H9 (cell line): Measurements from ENCODE around the gene RAP1GAP2. TPM values are rescaled to one million over a fixed set of nuclear protein-coding genes. Genes with fewer than 3 reads are reported as not detected.
A peak's percentile ranks its signal among the peaks of the same experiment; 100 is the strongest.

Experiments used
- DNase-seq: peaks from one replicate; pipeline ENCODE4 v3.0.0-alpha.2; 2017
- H2AFZ ChIP-seq: one replicate; pipeline ENCODE4 v1.6.1; 2013; ENCODE audit warnings: mild to moderate bottlenecking, low read length, control low read depth, moderate library complexity
- H2AK5ac ChIP-seq: 2 replicates; pipeline ENCODE4 v1.6.1; 2013; ENCODE audit warnings: low read length, control low read depth, mixed read lengths; ENCODE audit not compliant: insufficient read length
- H2BK120ac ChIP-seq: one replicate; pipeline ENCODE4 v1.6.1; 2013; ENCODE audit warnings: low read depth, mild to moderate bottlenecking, low read length, control low read depth, inconsistent platforms; ENCODE audit not compliant: poor library complexity, severe bottlenecking
- H2BK12ac ChIP-seq: 2 replicates; pipeline ENCODE4 v1.6.1; 2013; ENCODE audit warnings: low read length, control low read depth, mixed read lengths, low read depth; ENCODE audit not compliant: insufficient read length
- H2BK15ac ChIP-seq: 2 replicates; pipeline ENCODE4 v1.6.1; 2013; ENCODE audit warnings: low read depth, low read length, control low read depth
- H2BK20ac ChIP-seq: one replicate; pipeline ENCODE4 v1.6.1; 2013; ENCODE audit warnings: low read depth, mild to moderate bottlenecking, low read length, control low read depth, inconsistent platforms; ENCODE audit not compliant: poor library complexity, severe bottlenecking
- H2BK5ac ChIP-seq: 2 replicates; pipeline ENCODE4 v1.6.1; 2013; ENCODE audit warnings: low read length, control low read depth, mixed read lengths; ENCODE audit not compliant: insufficient read length
- H3K14ac ChIP-seq: 2 replicates; pipeline ENCODE4 v1.6.1; 2013; ENCODE audit warnings: low read length, control low read depth; ENCODE audit not compliant: insufficient read depth
- H3K18ac ChIP-seq: 2 replicates; pipeline ENCODE4 v1.6.1; 2013; ENCODE audit warnings: low read depth, mild to moderate bottlenecking, mixed read lengths, low read length, control low read depth; ENCODE audit not compliant: insufficient read length
- H3K23ac ChIP-seq: 2 replicates; pipeline ENCODE4 v1.6.1; 2013; ENCODE audit warnings: low read length, control low read depth, mixed read lengths, low read depth; ENCODE audit not compliant: insufficient read length
- H3K23me2 ChIP-seq: 2 replicates; pipeline ENCODE4 v1.6.1; 2013; ENCODE audit warnings: low read depth, mild to moderate bottlenecking, mixed read lengths, low read length, control low read depth; ENCODE audit not compliant: insufficient read length, poor library complexity, severe bottlenecking
- H3K27ac ChIP-seq: 2 replicates; pipeline ENCODE4 v1.5.1; 2013; ENCODE audit warnings: low read length, control low read depth, mixed read lengths, low read depth; ENCODE audit not compliant: insufficient read length
- H3K27me3 ChIP-seq: 2 replicates; pipeline ENCODE4 v1.6.1; 2013; ENCODE audit warnings: low read length, control low read depth, inconsistent platforms; ENCODE audit not compliant: insufficient read depth
- H3K4ac ChIP-seq: 2 replicates; pipeline ENCODE4 v1.6.1; 2013; ENCODE audit warnings: low read depth, mild to moderate bottlenecking, control low read depth, inconsistent platforms, low read length, moderate library complexity
- H3K4me1 ChIP-seq: 2 replicates; pipeline ENCODE4 v1.6.1; 2013; ENCODE audit warnings: low read length, control low read depth, inconsistent platforms; ENCODE audit not compliant: insufficient read depth
- H3K4me2 ChIP-seq: 2 replicates; pipeline ENCODE4 v1.6.1; 2013; ENCODE audit warnings: low read length, control low read depth, mixed read lengths; ENCODE audit not compliant: insufficient read length, insufficient read depth
- H3K56ac ChIP-seq: 2 replicates; pipeline ENCODE4 v1.6.1; 2013; ENCODE audit warnings: low read depth, mild to moderate bottlenecking, mixed read lengths, low read length, control low read depth; ENCODE audit not compliant: insufficient read length
- H3K79me1 ChIP-seq: 2 replicates; pipeline ENCODE4 v1.6.1; 2013; ENCODE audit warnings: low read depth, mild to moderate bottlenecking, moderate library complexity, low read length, control low read depth, inconsistent platforms; ENCODE audit not compliant: insufficient read depth, poor library complexity, severe bottlenecking
- H3K79me2 ChIP-seq: 2 replicates; pipeline ENCODE4 v1.6.1; 2013; ENCODE audit warnings: low read length, control low read depth, inconsistent platforms; ENCODE audit not compliant: insufficient read depth
- H3K9ac ChIP-seq: 2 replicates; pipeline ENCODE4 v1.6.1; 2013; ENCODE audit warnings: low read length, control low read depth, mixed read lengths; ENCODE audit not compliant: insufficient read length; ENCODE audit errors: extremely low read depth
- H3K9me3 ChIP-seq: one replicate; pipeline ENCODE4 v1.6.1; 2013; ENCODE audit warnings: low read depth, low read length, inconsistent platforms; ENCODE audit not compliant: control insufficient read depth
- H3T11ph ChIP-seq: one replicate; pipeline ENCODE4 v1.6.1; 2013; ENCODE audit warnings: mild to moderate bottlenecking, low read length, control low read depth, inconsistent platforms
- H4K20me1 ChIP-seq: one replicate; pipeline ENCODE4 v1.6.1; 2013; ENCODE audit not compliant: control insufficient read depth, insufficient read length, insufficient read depth
- H4K5ac ChIP-seq: 2 replicates; pipeline ENCODE4 v1.6.1; 2013; ENCODE audit warnings: low read depth, mild to moderate bottlenecking, mixed read lengths, low read length, control low read depth; ENCODE audit not compliant: insufficient read length
- H4K8ac ChIP-seq: replicated peaks from 2 replicates; pipeline ENCODE4 v1.6.1; 2013; ENCODE audit warnings: low read length, control low read depth, mixed read lengths, low read depth; ENCODE audit not compliant: insufficient read length
- H4K91ac ChIP-seq: 2 replicates; pipeline ENCODE4 v1.6.1; 2013; ENCODE audit warnings: low read depth, mild to moderate bottlenecking, moderate library complexity, mixed read lengths, low read length, control low read depth; ENCODE audit not compliant: insufficient read length
- H3K27ac Mint-ChIP-seq, 3 experiments: 2 replicates in 2 of 3; 3 replicates in 1 of 3; pipeline ENCODE4 v1.8.0; 2020 to 2021; ENCODE audit warnings: mixed read lengths in 3 of 3, mild to moderate bottlenecking in 1 of 3, moderate library complexity in 1 of 3
- H3K27me3 Mint-ChIP-seq: 2 replicates; pipeline ENCODE4 v1.8.0; 2021; ENCODE audit warnings: low read depth, mild to moderate bottlenecking, moderate library complexity, mixed read lengths
- H3K36me3 Mint-ChIP-seq, 3 experiments: 2 replicates in 2 of 3; 3 replicates in 1 of 3; pipeline ENCODE4 v1.8.0; 2020 to 2021; ENCODE audit warnings: low read depth in 3 of 3, mixed read lengths in 3 of 3; ENCODE audit not compliant: insufficient read depth in 1 of 3
- H3K4me1 Mint-ChIP-seq, 2 experiments: 2 replicates each; pipeline ENCODE4 v1.8.0; 2020; ENCODE audit warnings: mixed read lengths in 2 of 2
- H3K4me3 Mint-ChIP-seq, 2 experiments: 2 replicates in 1 of 2; 3 replicates in 1 of 2; pipeline ENCODE4 v1.8.0; 2020 to 2021; ENCODE audit warnings: mild to moderate bottlenecking in 2 of 2, mixed read lengths in 2 of 2, moderate library complexity in 1 of 2
- H3K9me3 Mint-ChIP-seq, 2 experiments: 2 replicates in 1 of 2; 3 replicates in 1 of 2; pipeline ENCODE4 v1.8.0; 2020; ENCODE audit warnings: mild to moderate bottlenecking in 2 of 2, mixed read lengths in 2 of 2, moderate library complexity in 1 of 2
- WGBS: extraction: QIAGEN DNeasy Blood & Tissue Kit; methylation state at CpG from one replicate; pipeline ENCODE4 v1.1.7; 2013; ENCODE audit warnings: missing lambda C conversion rate, low lambda C conversion rate, mixed read lengths; ENCODE audit not compliant: insufficient read length; ENCODE audit errors: extremely low coverage; 5-methylcytosine and 5-hydroxymethylcytosine counted together
- total RNA-seq: library from RNA; stranded (reverse); gene quantifications from 2 replicates; pipeline ENCODE4 v1.2.1, GENCODE V29; 2021
- TF ChIP-seq, protein P1 (sequence below): fragments of 200-600 bp; sonication (generic); conservative IDR thresholded peaks from 3 replicates; pipeline ENCODE4 v1.8.0; 2021; ENCODE audit warnings: antibody characterized with exemption, mild to moderate bottlenecking

Gene RAP1GAP2
- total RNA-seq, 1 experiment from 2014 or later = 33.8 TPM

DNA sequence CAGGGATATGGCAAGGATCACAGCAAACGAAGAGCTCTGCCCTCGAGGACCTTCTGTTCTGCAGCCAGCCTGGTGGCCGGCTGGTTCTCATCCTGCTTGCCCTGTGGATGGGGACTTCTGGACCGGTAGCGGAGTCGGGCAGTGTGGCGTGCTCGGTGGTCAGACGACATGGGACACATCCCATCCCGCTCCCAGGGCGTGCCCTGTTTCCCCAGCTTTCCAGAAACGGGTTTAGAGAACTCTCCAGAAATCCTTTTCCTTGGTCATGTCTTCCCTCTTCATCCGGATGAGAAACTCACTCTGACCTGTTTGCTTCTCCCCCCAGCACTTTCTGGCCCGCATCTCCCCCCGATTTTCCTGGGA, 151.3 kb downstream of the RAP1GAP2 start:
- H3T11ph ChIP-seq = no peak overlapping the region
- H3K23me2 ChIP-seq = no peaks in the 10 kb centered on the region
- H3K14ac ChIP-seq = no peak overlapping the region; the same call in 1 of the 2 replicates
- Mint-ChIP-seq H3K9me3 (no peaks in the 10 kb centered on the region), H3K27ac (peak overlapping the region in 2 of 3 experiments; percentile 48 to 79; a peak in 1 of 7 replicates), H3K4me3 (no peak overlapping the region), H3K4me1 (peaks cover 0 to 6% of the 10 kb centered on the region in 2 experiments; a peak in 2 of 4 replicates), H3K27me3 (no peaks in the 10 kb centered on the region), H3K36me3 (no peaks in the 10 kb centered on the region)
- no peak overlapping the region for H3K18ac ChIP-seq
- TF ChIP-seq, protein P1, sequence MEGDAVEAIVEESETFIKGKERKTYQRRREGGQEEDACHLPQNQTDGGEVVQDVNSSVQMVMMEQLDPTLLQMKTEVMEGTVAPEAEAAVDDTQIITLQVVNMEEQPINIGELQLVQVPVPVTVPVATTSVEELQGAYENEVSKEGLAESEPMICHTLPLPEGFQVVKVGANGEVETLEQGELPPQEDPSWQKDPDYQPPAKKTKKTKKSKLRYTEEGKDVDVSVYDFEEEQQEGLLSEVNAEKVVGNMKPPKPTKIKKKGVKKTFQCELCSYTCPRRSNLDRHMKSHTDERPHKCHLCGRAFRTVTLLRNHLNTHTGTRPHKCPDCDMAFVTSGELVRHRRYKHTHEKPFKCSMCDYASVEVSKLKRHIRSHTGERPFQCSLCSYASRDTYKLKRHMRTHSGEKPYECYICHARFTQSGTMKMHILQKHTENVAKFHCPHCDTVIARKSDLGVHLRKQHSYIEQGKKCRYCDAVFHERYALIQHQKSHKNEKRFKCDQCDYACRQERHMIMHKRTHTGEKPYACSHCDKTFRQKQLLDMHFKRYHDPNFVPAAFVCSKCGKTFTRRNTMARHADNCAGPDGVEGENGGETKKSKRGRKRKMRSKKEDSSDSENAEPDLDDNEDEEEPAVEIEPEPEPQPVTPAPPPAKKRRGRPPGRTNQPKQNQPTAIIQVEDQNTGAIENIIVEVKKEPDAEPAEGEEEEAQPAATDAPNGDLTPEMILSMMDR = no peak
- no peak overlapping the region for H2BK12ac ChIP-seq
- no peaks in the 10 kb centered on the region for H3K9me3 ChIP-seq
- H3K4me1 ChIP-seq = no peaks in the 10 kb centered on the region
- no peak overlapping the region for H3K4me2 ChIP-seq
- H3K9ac ChIP-seq = no peak overlapping the region
- H4K8ac ChIP-seq = no peak overlapping the region
- H2BK120ac ChIP-seq = no peak overlapping the region
- no peak overlapping the region for H2BK20ac ChIP-seq
- no peaks in the 10 kb centered on the region for H3K79me1 ChIP-seq
- no peak overlapping the region for H3K56ac ChIP-seq
- no peaks in the 10 kb centered on the region for H3K79me2 ChIP-seq
- H3K27me3 ChIP-seq = no peaks in the 10 kb centered on the region; the same call in 1 of the 2 replicates
- H4K5ac ChIP-seq = no peak overlapping the region
- H3K4ac ChIP-seq = no peak overlapping the region
- H2AK5ac ChIP-seq = no peak overlapping the region
- no peak overlapping the region for H2AFZ ChIP-seq
- no CpG with 5 or more reads among the region's 15 CpGs for WGBS
- DNase-seq = no peak
- no peak overlapping the region for H3K27ac ChIP-seq
- H4K91ac ChIP-seq = no peak overlapping the region
- no peak overlapping the region for H3K23ac ChIP-seq
- H4K20me1 ChIP-seq = no peaks in the 10 kb centered on the region
- H2BK15ac ChIP-seq = no peak overlapping the region
- no peak overlapping the region for H2BK5ac ChIP-seq
